NCI-H2107 (cell line): ENCODE measurements around the gene LRRC8C.
"Not testable (repeated sequence)": the region's sequence is repeated elsewhere in the genome, so short reads cannot be mapped to it uniquely, and the experiment has no call there.

Experiments used
- DNase-seq: peaks from one replicate; lab custom pipeline; 2025; lab: John Stamatoyannopoulos, UW

Gene LRRC8C

GRCh38 chr1:89607586-89608318 lies 25.2 kb upstream of the LRRC8C start:
- no peak for DNase-seq

GRCh38 chr1:89608319-89608983 lies 24.5 kb upstream of the LRRC8C start:
- no peak for DNase-seq

GRCh38 chr1:89608984-89609725 lies 23.8 kb upstream of the LRRC8C start:
- no peak for DNase-seq

DNA sequence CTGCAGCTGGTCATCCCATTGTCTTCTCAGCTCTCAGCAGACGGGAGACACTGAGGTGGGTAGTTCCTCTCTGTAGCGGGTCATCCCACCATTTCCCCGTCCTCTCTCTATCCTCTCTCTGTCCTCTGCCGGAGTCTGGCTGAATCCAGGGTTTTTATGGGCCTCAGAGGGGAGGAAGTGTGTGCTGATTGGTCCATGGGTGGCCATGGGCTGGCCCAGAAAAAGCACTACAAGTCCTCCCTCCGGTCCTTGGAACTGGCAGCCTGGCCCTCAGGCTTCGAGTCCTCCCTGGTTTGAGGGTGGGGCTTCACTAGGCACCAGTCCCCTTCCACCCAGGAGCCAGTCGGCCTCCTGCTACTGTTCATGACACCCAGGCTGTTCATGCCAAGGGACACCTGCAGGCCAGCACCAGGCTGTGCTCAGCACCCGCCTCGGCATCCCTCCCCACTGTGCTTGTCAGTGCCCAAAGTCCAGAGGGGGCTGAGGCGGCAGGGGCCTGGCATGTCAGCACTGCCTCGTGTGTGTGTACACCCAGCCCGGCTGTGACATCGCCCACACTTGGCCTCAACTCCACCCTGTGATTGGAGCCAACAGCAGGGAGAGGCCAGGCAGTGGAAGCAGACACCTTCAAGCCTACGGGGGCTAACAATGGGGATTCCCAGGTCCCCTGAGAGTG lies 23.0 kb upstream of the LRRC8C start:
- DNase-seq, result no peak

DNA sequence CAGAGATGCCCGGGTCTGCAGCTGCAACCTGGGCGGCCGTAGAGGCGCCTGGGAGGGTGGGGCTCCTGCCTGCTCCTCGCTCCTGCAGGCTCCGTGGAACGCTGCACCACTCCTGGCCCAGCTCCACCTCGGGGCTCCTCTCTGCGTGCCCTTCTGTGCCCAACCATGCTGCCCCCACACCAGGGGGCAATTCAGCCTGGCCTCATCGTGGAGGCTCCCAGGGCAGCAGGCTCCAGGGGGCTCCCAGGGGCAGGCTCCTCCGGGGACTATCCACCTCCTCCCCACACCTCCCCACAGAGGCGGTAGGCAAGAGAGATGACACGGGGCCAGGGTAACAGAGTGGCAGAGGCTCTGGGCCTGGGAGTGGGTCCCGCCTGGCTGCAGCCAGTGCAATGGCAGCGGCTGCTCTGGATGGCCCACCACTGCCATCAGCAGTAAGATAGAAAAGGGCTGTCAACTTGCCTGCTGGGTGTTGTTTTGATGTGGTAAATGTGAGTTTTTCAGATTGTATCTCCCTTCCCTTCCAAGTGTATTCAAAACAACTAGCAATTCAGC lies 22.4 kb upstream of the LRRC8C start:
- DNase-seq, result no peak

DNA sequence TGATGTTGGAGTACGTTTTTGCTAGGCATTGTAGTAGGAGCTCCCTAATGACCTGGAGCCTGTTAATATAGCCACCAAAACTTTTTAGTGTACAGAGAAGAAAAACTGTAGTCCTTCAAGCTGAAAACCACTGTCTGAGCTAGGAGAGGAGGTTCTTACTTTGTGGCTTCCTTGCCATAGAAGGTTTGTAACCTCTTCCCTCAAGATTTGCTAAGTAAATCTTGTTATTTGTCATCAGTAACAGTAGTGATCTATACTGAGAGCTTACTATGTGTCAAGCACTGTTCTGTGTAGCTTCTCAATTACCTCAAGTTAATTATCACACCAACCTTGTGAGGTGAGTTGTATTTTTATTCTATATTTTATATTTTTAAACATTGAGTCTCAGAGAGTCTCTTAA lies 21.2 kb upstream of the LRRC8C start:
- DNase-seq, result no peak

GRCh38 chr1:89613928-89614327 lies 19.0 kb upstream of the LRRC8C start:
- no peak for DNase-seq

GRCh38 chr1:89615676-89616598 lies 17.0 kb upstream of the LRRC8C start:
- no peak for DNase-seq

- DNase-seq, result no peak
Measured at GRCh38 chr1:89616844-89617627, 15.9 kb upstream of the LRRC8C start.

DNA sequence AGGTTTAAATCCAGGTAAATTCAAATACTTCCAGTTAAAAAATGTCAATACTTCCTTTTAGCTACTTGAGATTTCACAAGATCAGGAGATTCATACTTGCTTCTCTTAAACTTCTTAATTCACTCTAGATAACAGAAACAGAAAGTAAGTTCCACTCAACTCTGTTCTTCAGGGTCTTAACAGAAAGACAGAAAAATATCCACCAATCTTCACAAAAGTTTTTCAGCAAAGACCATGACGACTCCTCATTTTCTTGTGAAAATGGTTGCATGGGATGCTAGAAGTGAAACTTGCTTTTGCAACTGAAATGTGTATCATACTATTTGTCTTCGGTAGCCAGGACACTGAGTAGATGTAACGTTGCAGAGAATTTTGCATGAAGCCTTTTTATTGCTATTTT lies 12.3 kb upstream of the LRRC8C start:
- DNase-seq, result no peak

GRCh38 chr1:89622895-89623294 lies 10.0 kb upstream of the LRRC8C start:
- DNase-seq, result no peak

DNA sequence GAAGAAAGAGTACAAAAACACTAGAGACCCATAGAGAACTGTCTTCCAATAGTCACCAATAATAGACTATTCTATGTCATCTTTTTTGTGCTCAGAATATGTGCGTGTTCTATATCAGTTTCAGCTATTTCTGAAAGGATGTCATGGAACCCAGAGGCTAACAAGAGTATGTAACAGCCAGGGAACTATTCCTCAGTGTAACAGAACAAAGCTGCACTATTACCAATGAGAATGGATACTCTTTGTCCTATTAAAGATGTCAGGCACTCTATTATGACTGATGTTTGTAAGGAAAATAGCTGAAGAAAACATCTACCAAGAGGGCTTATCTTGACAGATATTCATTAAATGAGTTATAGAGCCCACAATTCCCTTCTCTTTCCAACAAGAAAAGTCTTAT lies 8.6 kb upstream of the LRRC8C start:
- no peak for DNase-seq

DNA sequence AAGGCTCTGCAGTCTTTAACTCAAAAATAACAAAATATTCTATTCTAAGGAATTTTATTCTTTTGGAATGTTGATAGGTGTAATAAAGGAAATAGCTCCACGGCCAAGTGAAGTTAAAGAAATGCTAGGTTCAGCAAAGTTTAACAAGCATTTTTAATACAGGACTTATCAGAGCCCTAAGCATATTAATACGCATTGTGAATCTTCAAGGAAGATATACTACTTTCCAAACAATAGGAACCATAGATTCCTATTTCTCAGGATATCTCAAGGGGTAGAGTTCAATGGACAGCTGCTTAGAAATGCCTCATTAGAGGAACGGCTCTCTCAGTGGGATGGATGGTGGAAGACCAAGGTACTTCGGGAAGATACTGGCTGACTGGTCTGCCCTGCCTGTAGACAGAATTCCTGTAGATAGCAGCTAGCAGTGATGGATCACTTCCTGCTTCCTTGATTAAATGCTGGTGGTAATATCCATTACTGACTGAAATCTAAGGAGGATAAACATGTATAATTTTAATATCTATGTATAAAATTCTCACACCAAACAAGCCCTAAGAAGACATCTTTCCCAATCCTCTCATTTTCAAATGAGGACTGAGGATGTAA lies 8.1 kb upstream of the LRRC8C start:
- DNase-seq, result no peak

GRCh38 chr1:89627596-89627962 lies 5.3 kb upstream of the LRRC8C start:
- DNase-seq, result no peak

DNA sequence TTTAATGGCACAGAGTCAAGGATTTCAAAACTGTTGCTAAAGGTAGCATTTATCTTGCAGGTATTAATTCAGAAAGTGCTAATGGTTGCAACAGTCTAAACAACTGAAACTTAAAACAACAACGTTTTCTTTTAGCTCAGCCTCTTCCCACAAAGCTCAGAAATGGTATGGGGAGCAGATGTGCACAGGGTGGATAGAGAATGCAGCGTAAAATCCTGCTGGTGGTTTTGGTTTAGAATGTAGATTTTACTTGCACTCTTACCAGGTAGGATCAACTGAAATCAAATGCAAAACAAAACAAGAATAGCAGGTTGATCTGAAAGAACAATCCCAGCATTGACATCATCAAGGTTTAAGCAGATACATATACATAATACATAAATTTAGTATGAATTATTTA lies 3.8 kb upstream of the LRRC8C start:
- DNase-seq, result no peak

GRCh38 chr1:89629600-89629999 lies 3.3 kb upstream of the LRRC8C start:
- not testable (repeated sequence) for DNase-seq

DNA sequence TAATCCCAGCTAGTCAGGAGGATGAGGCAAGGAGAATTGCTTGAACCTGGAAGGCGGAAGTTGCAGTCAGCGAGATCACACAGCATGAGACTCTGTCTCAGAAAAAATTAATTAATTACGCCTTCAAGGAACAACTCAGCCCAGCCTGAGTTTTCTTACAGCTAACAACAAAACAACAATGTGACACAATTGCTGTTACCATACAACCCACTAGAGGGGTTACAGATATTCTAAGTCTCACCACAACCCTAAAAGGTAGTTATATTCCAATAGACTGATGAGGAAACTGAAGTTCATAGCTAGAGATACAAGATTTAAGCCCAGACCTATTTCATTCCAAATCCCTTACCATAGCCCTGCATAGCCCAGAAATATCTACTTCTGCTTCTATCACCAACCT lies 2.9 kb upstream of the LRRC8C start:
- no peak for DNase-seq

DNA sequence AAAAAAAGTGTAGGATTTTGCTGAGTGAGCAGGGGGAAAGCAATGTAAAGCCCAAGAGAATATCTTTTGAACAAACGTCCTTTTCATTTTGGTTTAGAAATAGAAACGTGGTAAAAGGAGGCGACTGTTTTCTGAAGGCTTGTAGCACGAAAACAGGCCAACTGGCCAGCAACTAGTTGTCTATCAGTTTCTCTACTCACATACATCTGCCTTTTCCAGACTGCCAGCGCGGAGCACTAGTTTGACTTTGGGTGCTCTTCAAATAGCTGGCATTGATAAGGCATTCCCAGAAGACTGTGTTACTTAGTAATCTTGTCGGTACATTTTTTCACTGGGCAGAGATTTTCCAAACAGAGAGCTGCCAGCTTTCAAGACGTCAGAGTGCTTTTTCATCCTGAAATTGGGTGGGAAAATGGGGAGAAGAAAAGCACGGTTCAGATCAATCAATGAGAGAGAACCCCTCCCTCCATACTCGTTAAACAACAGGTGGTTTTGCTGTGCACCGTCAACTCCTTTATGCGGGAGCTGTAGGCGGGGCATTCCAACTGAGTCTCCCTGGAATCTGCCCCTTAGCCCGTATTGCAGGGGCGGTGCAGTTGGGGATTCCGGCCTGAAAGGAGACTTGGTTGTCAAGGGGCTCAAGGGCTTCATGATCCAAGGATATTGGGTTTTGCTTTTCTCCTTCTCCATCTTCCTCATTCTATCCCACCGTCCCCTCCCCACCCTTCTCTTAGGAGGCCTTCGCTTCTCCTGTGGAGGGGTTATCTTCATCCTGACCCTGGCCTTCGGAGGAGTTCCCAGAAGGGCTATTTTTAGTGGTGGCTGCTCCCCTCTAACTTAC lies 884 bp upstream of the LRRC8C start:
- no peak for DNase-seq

DNA sequence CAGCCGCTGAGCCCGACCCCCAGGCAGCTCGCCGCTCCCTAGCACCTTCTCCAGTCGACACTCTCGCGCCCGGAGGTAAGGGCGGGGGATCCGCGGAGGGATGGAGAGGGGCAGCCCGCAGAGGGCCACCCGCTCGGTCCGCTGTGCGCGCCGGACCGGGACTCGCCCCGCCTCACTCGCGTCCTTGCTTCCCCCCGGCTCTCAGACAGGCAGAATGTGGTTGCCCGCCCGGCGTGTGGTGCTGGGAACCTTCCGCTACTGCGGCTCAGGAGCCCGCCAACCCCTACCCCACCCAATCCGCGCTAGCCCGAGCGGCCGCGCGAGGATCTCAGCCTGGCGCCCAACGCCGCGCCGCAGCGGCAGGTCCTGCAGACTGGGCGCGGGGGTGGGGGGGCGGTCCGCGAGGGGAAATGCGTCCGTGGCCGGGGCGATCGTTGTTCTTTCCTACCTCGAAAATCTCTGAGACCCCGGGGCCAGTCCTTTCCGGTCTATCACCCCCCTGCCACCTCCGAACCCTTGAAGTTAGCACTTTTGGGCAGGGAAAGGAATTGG lies 404 bp downstream of the LRRC8C start:
- peak; percentile 21 for DNase-seq
